GM12864 (cell line): Measurements from ENCODE around the gene UBP1.
"Not testable (repeated sequence)": the region's sequence is repeated elsewhere in the genome, so short reads cannot be mapped to it uniquely, and the experiment has no call there.

ENCODE experiments used
- DNase-seq: peaks from one replicate; pipeline ENCODE4 v3.0.0-alpha.2; 2011; ENCODE audit warnings: low read depth
- H3K4me3 ChIP-seq: 2 replicates; pipeline ENCODE4 v1.5.1; 2011; ENCODE audit warnings: mild to moderate bottlenecking, low read depth, low read length, control low read depth
- CTCF ChIP-seq: IDR thresholded peaks from 2 replicates; pipeline ENCODE4 v1.5.1; 2011; ENCODE audit warnings: low read depth, mild to moderate bottlenecking, moderate library complexity, low read length, control low read depth, inconsistent platforms; ENCODE audit errors: missing control alignments

The UBP1 gene

GRCh38 chr3:33364060-33364459, 76.1 kb downstream of the UBP1 start:
- H3K4me3 ChIP-seq, result no peak overlapping the region
- no peak for DNase-seq
- TF ChIP-seq CTCF, result no peak

GRCh38 chr3:33363113-33363800, 76.9 kb downstream of the UBP1 start:
- no peak for TF ChIP-seq CTCF
- no peak for DNase-seq
- no peak overlapping the region for H3K4me3 ChIP-seq

- no peak overlapping the region for H3K4me3 ChIP-seq
- DNase-seq, result no peak
Measured at GRCh38 chr3:33360136-33360825, 79.9 kb downstream of the UBP1 start.

GRCh38 chr3:33358172-33358781, 81.9 kb downstream of the UBP1 start:
- TF ChIP-seq CTCF, result no peak
- H3K4me3 ChIP-seq, result no peak overlapping the region
- DNase-seq, result no peak

More at GRCh38 chr3:33360136-33360825, 79.9 kb downstream of the UBP1 start:
- TF ChIP-seq CTCF, result no peak

- TF ChIP-seq CTCF, result no peak
- DNase-seq, result no peak
- H3K4me3 ChIP-seq, result no peak overlapping the region
Measured at GRCh38 chr3:33355611-33356010, 84.6 kb downstream of the UBP1 start.

DNA sequence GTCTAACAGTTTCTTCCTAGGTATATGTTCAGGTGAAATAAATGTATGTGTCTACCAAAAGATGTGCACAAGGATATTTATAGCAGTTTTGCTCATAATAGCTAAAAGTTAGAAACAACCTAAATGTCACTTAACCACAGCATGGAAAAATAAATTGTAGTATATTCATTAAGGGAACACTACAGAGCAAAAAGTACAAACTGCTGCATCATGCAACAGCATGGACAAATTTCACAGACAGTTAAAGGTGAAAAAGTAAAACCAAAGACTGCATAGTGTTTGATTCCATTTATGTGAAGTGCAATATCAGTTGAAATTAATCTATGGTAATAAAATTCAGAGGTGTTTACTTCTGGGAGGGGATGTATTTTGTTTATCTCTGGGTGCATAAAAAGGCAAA, 100.4 kb downstream of the UBP1 start:
- DNase-seq, result no peak
- no peak for TF ChIP-seq CTCF
- H3K4me3 ChIP-seq, result no peak overlapping the region

GRCh38 chr3:33338936-33339465, 101.2 kb downstream of the UBP1 start:
- DNase-seq, H3K4me3 ChIP-seq: not testable (repeated sequence)
